Right lobe of liver (tissue), 4 donors: Measurements from ENCODE around the gene IL3.

Source experiments
- POLR2A ChIP-seq: fragments of 450-650 bp; IDR thresholded peaks from one replicate; pipeline ENCODE4 v1.6.1; 2017; ENCODE audit warnings: antibody characterized with exemption, mild to moderate bottlenecking
- TF ChIP-seq, protein P1 (sequence below), 4 donors: fragments of 200-600 bp in 3 of 4; fragments of 450-650 bp in 1 of 4; IDR thresholded peaks; one replicate each; pipeline versions ENCODE4 v1.5.1 to v1.8.0; 2016 to 2022; ENCODE audit warnings: antibody characterized with exemption in 4 of 4, mild to moderate bottlenecking in 2 of 4
- donor health status: DM: no; HTN: no; CAD: no.
- donor health status: DM: no; HTN: no; CAD: no.
- donor health status: DM: no; HTN: yes; CAD: no.

DNA sequence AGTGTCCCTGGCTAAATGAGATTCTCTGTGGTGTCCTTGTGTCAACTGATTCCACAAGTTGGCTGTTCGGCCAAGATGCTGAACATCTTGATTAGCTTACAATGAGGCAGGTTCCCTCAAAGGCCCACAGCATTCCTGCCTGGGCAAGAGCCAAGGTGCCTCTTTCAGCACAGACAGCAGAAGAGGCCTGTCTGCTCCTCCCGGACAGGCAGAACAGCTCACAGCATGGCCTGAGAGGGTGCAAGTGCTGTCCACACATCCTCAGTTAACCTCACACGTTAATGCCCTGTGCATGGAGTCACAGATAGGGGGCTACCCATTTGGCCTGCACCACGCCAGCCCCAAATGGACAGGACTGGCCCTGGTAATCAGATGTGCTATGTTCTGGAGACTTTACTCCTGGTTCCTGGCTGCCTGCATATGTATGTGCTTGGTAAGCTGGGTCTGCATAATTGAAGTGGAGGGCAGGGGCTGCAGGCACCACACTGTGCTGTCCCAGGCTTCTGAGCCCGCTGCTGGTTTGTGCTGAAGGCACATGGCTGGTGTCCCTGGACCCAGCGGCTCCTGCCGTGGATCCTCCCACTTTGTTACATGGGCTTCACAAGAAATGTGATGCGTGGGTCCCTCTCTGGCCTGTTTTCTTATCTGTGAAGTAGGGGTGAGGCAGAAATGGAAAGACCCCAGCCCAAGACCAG is 22.0 kb downstream of the IL3 start:
- TF ChIP-seq, protein P1, sequence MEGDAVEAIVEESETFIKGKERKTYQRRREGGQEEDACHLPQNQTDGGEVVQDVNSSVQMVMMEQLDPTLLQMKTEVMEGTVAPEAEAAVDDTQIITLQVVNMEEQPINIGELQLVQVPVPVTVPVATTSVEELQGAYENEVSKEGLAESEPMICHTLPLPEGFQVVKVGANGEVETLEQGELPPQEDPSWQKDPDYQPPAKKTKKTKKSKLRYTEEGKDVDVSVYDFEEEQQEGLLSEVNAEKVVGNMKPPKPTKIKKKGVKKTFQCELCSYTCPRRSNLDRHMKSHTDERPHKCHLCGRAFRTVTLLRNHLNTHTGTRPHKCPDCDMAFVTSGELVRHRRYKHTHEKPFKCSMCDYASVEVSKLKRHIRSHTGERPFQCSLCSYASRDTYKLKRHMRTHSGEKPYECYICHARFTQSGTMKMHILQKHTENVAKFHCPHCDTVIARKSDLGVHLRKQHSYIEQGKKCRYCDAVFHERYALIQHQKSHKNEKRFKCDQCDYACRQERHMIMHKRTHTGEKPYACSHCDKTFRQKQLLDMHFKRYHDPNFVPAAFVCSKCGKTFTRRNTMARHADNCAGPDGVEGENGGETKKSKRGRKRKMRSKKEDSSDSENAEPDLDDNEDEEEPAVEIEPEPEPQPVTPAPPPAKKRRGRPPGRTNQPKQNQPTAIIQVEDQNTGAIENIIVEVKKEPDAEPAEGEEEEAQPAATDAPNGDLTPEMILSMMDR (IDR thresholded peaks at IDR 0.05) = no peak
- no peak for TF ChIP-seq POLR2A
